GM23248 (cell line): ENCODE measurements around the gene ETV6.

Source experiments
- EZH2 ChIP-seq: fragments of 200-600 bp; sonication (generic); IDR thresholded peaks from 2 replicates; pipeline ENCODE4 v1.6.1; 2018; ENCODE audit warnings: antibody characterized with exemption, mild to moderate bottlenecking; ENCODE audit not compliant: insufficient read depth, poor library complexity, severe bottlenecking
- EZH2phosphoT487 ChIP-seq: fragments of 200-600 bp; sonication (generic); IDR thresholded peaks from 2 replicates; pipeline ENCODE4 v1.6.1; 2018; ENCODE audit warnings: antibody characterized with exemption, moderate library complexity, mild to moderate bottlenecking, low read depth; ENCODE audit not compliant: insufficient read depth

DNA sequence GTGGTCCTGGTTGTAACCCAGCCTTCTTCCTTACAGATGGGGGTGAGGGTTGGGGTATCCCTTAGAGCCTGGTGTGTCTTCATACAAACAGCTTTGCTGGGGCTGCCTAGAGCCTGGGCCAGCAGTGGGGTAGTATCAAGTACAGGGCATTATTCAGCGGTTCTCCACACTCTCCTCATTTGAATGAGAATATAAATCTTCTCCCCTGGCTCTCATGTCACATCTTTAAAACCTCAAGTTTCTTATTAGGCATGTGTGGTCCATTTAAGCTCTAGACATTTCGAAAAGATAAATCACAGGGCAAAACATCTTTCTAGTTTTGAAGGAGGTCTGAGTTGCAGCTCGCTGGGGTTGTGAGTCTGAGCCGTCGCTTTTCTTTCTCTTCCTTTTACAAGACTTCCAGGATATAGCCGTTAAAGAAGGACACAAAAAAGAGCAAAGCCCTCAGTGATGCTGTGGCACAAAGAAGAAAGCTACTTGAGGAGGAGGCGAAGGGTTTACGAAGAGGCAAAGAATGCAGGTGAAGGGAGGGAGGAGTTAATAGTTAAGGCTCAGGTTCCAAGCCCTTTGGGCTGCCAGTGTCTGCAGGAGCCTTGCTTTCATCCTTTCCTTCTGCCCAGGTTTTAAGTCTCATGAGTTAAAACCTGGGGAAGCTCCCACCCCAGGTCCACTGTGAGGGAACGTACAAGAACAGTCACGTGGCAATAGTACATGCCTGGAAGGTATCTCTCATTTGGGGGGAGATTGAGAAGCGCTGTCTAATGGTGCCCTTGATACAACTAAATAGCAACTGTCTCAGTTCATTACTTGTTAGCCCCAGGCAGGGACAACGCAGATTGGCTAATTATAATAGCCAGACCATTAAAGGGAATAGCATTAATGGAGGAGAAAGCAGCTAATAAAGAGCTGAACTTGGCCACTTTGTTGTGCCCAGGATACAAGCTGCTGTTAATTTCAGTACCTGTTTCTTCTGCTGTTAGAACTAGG lies 94.2 kb downstream of the ETV6 start:
- TF ChIP-seq EZH2 (no peak), EZH2phosphoT487 (no peak)
